SK-N-MC (cell line): ENCODE results near the gene IFI27L2.

Experiments used
- EZH2 ChIP-seq: fragments of 200-600 bp; sonication (generic); IDR thresholded peaks from one replicate; pipeline ENCODE4 v1.6.1; 2017; ENCODE audit warnings: antibody characterized with exemption
- FOXP2 ChIP-seq: optimal IDR thresholded peaks from 2 replicates; pipeline ENCODE3; 2011; ENCODE audit warnings: mild to moderate bottlenecking, moderate library complexity; ENCODE audit not compliant: insufficient read depth; ENCODE audit errors: extremely low read length, control extremely low read depth
- POLR2AphosphoS5 ChIP-seq: IDR thresholded peaks from 2 replicates; pipeline ENCODE4 v1.6.1; 2012; ENCODE audit warnings: mild to moderate bottlenecking, low read depth, low read length, borderline replicate concordance

DNA sequence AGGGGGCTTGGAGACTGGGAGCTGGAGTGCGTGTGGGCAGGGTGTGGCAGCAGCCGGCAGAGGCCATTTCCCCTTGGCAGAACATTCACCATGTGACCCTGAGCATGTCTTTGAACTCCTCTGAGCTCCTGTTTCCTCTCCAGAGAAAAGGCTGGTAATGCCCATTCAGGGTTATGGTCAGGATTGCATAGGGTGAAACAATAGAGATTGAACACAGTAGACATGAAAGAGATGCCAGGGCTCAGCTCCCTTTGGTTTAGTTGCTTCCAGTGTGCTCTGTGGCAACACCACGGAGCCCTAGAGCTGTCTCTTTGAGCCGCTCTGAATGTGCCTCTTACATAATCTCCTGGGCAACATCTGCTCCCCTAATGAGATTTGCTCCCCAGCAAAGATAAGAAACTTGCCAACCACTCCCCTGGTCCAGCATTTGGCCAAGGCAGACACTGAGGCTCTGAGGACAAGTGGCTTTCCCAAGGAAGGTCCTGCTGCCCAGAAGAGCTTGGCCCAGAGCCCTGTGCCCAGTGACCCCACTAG, 14.3 kb downstream of the IFI27L2 start:
- TF ChIP-seq POLR2AphosphoS5, result no peak
- TF ChIP-seq EZH2, result no peak
- no peak for TF ChIP-seq FOXP2
